HepG2 (cell line): Measurements from ENCODE around the gene AGAP1. TPM values are rescaled to one million over a fixed set of nuclear protein-coding genes. Genes with fewer than 3 reads are reported as not detected.
A peak's percentile ranks its signal among the peaks of the same experiment; 100 is the strongest.

Source experiments
- ARNT ChIP-seq: fragments of 450-650 bp; IDR thresholded peaks from 2 replicates; pipeline ENCODE4 v1.6.1; 2017
- BRD4 ChIP-seq: sonication (generic); formaldehyde crosslinking; IDR thresholded peaks from 2 replicates; pipeline ENCODE4 v1.4.0; 2020; ENCODE audit warnings: missing genetic modification reagents
- EHMT2 ChIP-seq: fragments of 200-600 bp; sonication (generic); IDR thresholded peaks from 2 replicates; pipeline ENCODE4 v1.7.0; 2017; ENCODE audit warnings: antibody characterized with exemption, low read depth, low read length, borderline replicate concordance
- ELF1 ChIP-seq: sonication (generic); formaldehyde crosslinking; IDR thresholded peaks from 2 replicates; pipeline ENCODE4 v1.4.0; 2020; ENCODE audit warnings: missing genetic modification reagents
- HIC2 ChIP-seq: sonication (generic); formaldehyde crosslinking; IDR thresholded peaks from 2 replicates; pipeline ENCODE4 v1.9.0; 2022; ENCODE audit warnings: low read depth, missing genetic modification reagents
- HNF4A ChIP-seq: sonication (generic); formaldehyde crosslinking; IDR thresholded peaks from 2 replicates; pipeline ENCODE4 v1.4.0; 2020; ENCODE audit warnings: missing genetic modification reagents
- HNRNPL ChIP-seq: fragments of 200-400 bp; formaldehyde crosslinking; IDR thresholded peaks from 2 replicates; pipeline ENCODE4 v1.6.1; 2017; ENCODE audit warnings: mild to moderate bottlenecking, low read depth, low read length
- KDM5B ChIP-seq: sonication (generic); formaldehyde crosslinking; IDR thresholded peaks from 2 replicates; pipeline ENCODE4 v1.4.0; 2020; ENCODE audit warnings: missing genetic modification reagents, mild to moderate bottlenecking, borderline replicate concordance
- LCORL ChIP-seq, 2 experiments: fragments of 450-650 bp in 1 of 2; sonication (generic) in 1 of 2; formaldehyde crosslinking in 1 of 2; IDR thresholded peaks; 2 replicates each; pipeline versions ENCODE4 v1.5.0 to v1.6.1; 2017 to 2020; ENCODE audit warnings: antibody characterized with exemption in 1 of 2, missing genetic modification reagents in 1 of 2
- MLLT10 ChIP-seq: sonication (generic); formaldehyde crosslinking; IDR thresholded peaks from 2 replicates; pipeline ENCODE4 v1.4.0; 2020; ENCODE audit warnings: missing genetic modification reagents
- MYC ChIP-seq: sonication (generic); formaldehyde crosslinking; IDR thresholded peaks from 2 replicates; pipeline ENCODE4 v1.9.0; 2021; ENCODE audit warnings: missing genetic modification reagents, borderline replicate concordance
- MYPOP ChIP-seq: sonication (generic); formaldehyde crosslinking; IDR thresholded peaks from 2 replicates; pipeline ENCODE4 v1.8.1; 2023; ENCODE audit warnings: mild to moderate bottlenecking, moderate library complexity, missing genetic modification reagents
- NBN ChIP-seq: fragments of 450-650 bp; conservative IDR thresholded peaks from 2 replicates; pipeline ENCODE4 v1.6.1; 2017
- NFRKB ChIP-seq: fragments of 450-650 bp; IDR thresholded peaks from 2 replicates; pipeline ENCODE4 v1.6.1; 2017
- RNF2 ChIP-seq: fragments of 450-650 bp; conservative IDR thresholded peaks from 2 replicates; pipeline ENCODE4 v1.6.1; 2016; ENCODE audit warnings: low read depth
- SMC3 ChIP-seq: IDR thresholded peaks from 2 replicates; pipeline ENCODE4 v1.6.1; 2011; ENCODE audit warnings: low read length, improper control_type of control experiment
- ZBTB2 ChIP-seq: sonication (generic); formaldehyde crosslinking; IDR thresholded peaks from 2 replicates; pipeline ENCODE4 v1.8.0; 2022; ENCODE audit warnings: low read depth, missing genetic modification reagents
- ZC3H4 ChIP-seq: sonication (generic); formaldehyde crosslinking; IDR thresholded peaks from 2 replicates; pipeline ENCODE4 v1.4.0; 2020; ENCODE audit warnings: missing genetic modification reagents, borderline replicate concordance
- ZKSCAN1 ChIP-seq: fragments of 150-350 bp; IDR thresholded peaks from 2 replicates; pipeline ENCODE4 v1.6.1; 2014; ENCODE audit warnings: low read length
- ZMYM3 ChIP-seq: sonication (generic); formaldehyde crosslinking; IDR thresholded peaks from 2 replicates; pipeline ENCODE4 v1.5.1; 2020; ENCODE audit warnings: mild to moderate bottlenecking, missing genetic modification reagents
- ZNF3 ChIP-seq: IDR thresholded peaks from 2 replicates; pipeline ENCODE4 v1.7.0; 2017; ENCODE audit warnings: inconsistent platforms
- ZNF512B ChIP-seq: sonication (generic); formaldehyde crosslinking; IDR thresholded peaks from 2 replicates; pipeline ENCODE4 v1.5.1; 2020; ENCODE audit warnings: missing genetic modification reagents, mild to moderate bottlenecking, borderline replicate concordance
- ZNF530 ChIP-seq: sonication (generic); formaldehyde crosslinking; IDR thresholded peaks from 2 replicates; pipeline ENCODE4 v1.5.0; 2020; ENCODE audit warnings: low read depth, mild to moderate bottlenecking, missing genetic modification reagents
- ZNF563 ChIP-seq: sonication (generic); formaldehyde crosslinking; IDR thresholded peaks from 2 replicates; pipeline ENCODE4 v1.8.0; 2022; ENCODE audit warnings: mild to moderate bottlenecking, moderate library complexity, missing genetic modification reagents
- ZNF674 ChIP-seq: sonication (generic); formaldehyde crosslinking; IDR thresholded peaks from 2 replicates; pipeline ENCODE4 v1.5.0; 2020; ENCODE audit warnings: low read depth, mild to moderate bottlenecking, missing genetic modification reagents
- ZSCAN22 ChIP-seq: sonication (generic); formaldehyde crosslinking; IDR thresholded peaks from 2 replicates; pipeline ENCODE4 v1.4.0; 2020; ENCODE audit warnings: mild to moderate bottlenecking, missing genetic modification reagents
- ZSCAN25 ChIP-seq: sonication (generic); formaldehyde crosslinking; IDR thresholded peaks from 2 replicates; pipeline ENCODE4 v1.8.0; 2022; ENCODE audit warnings: mild to moderate bottlenecking, missing genetic modification reagents
- polyA plus RNA-seq, 8 experiments: library from polyadenylated mRNA; depleted of rRNA in 3 of 8; stranded (reverse) in 7 of 8; unstranded in 1 of 8; fragments of >200 nt; fragmentation: Illumina TruSeq in 4 of 8; extraction: Trizol in 4 of 8; gene quantifications; 2 replicates each; pipeline versions ENCODE4 v1.2.1 to v1.2.3, GENCODE V29; 2011 to 2016; ENCODE audit warnings: low read depth in 4 of 8, missing spikeins in 1 of 8, mixed read lengths in 1 of 8; ENCODE audit not compliant: insufficient read depth in 1 of 8
- total RNA-seq, 5 experiments: library from RNA; depleted of rRNA; stranded (reverse); fragments of >200 nt; fragmentation: Illumina TruSeq; extraction: Trizol; gene quantifications; 2 replicates each; pipeline ENCODE4 v1.2.3, GENCODE V29; 2016; ENCODE audit warnings: low read depth in 1 of 5

AGAP1 gene
- total and polyA plus RNA-seq, 2 of the 13 experiments (the other 11 are each of a cell fraction or from before 2014, with no cell fraction given) = 21.2 to 32.7 TPM

GRCh38 chr2:235551965-235552364, 58.1 kb downstream of the AGAP1 start (continued):
- TF ChIP-seq ZNF3 (no peak), NFRKB (no peak), MLLT10 (no peak), ZBTB2 (CRISPR knock-in tag) (no peak), ZKSCAN1 (no peak), HNRNPL (peak; percentile 47; the same call in 1 of the 2 replicates), SMC3 (peak; percentile 88), ZC3H4 (CRISPR knock-in tag) (no peak), ELF1 (CRISPR knock-in tag) (no peak; the same call in 1 of the 2 replicates), HIC2 (CRISPR knock-in tag) (0 out of 2 replicates have a peak, but pooled peaks have one; percentile 32), LCORL (IDR thresholded peaks at IDR 0.05) (no peak), LCORL (CRISPR knock-in tag; IDR thresholded peaks at IDR 0.05) (peak; percentile 83), ARNT (no peak), HNF4A (0 out of 2 replicates have a peak, but pooled peaks have one; percentile 29), ZNF563 (no peak), MYPOP (CRISPR knock-in tag) (no peak), ZMYM3 (CRISPR knock-in tag) (0 out of 2 replicates have a peak, but pooled peaks have one; percentile 46), ZNF530 (CRISPR knock-in tag) (no peak), NBN (no peak), KDM5B (CRISPR knock-in tag) (no peak), MYC (CRISPR knock-in tag) (no peak), RNF2 (no peak), BRD4 (CRISPR knock-in tag) (no peak), ZNF674 (CRISPR knock-in tag) (no peak), ZSCAN22 (CRISPR knock-in tag) (no peak), EHMT2 (no peak), ZNF512B (CRISPR knock-in tag) (peak; percentile 86; the same call in 1 of the 2 replicates), ZSCAN25 (CRISPR knock-in tag) (no peak)
